ENCODE results near the gene KCNJ1. TPM values are rescaled to one million over a fixed set of nuclear protein-coding genes. Genes with fewer than 3 reads are reported as not detected.

The KCNJ1 gene
- total RNA-seq, 2 experiments from 2014 or later, result 0.06 to 0.11 TPM

DNA sequence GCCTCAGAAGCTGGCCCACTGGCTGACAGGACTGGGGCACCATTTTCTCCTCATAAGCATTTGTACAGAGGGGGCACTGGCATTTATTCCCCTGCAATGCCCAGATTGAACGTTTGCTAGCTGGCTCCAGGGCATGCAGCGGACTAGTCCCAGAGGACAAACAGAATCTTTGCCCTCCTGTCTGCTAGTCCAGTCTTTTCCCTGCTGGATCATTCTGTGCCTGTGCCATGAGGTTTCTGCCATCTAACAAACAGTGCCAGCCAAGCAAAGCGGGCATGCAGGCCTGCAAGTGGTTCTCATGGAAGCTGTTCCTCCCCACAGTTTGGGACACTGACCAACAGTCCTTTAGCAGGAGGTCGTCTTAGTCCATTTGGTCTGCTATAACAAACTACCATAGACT is 53.4 kb downstream of the KCNJ1 start:
- Histone ChIP-seq H3K9me3 (ENCODE audit: low read length) (no peaks in the 10 kb centered on the region), H4K20me1 (ENCODE audit: insufficient read depth, low read length) (no peaks in the 10 kb centered on the region), H3K9me2 (ENCODE audit: insufficient read depth, low read length) (no peaks in the 10 kb centered on the region), H3K4me2 (ENCODE audit: low read length) (no peak overlapping the region), H3K4me3 (ENCODE audit: low read depth, low read length, poor library complexity, severe bottlenecking) (no peak overlapping the region), H3K27ac (ENCODE audit: low read depth, low read length, poor library complexity, severe bottlenecking) (no peak overlapping the region), H2AFZ (ENCODE audit: low read length) (no peak overlapping the region), H3K36me3 (ENCODE audit: insufficient read depth, low read length) (peaks cover 46% of the 10 kb centered on the region), H3K79me2 (ENCODE audit: insufficient read depth, low read depth, low read length) (no peaks in the 10 kb centered on the region), H3K4me1 (ENCODE audit: insufficient read depth, low read length, poor library complexity, severe bottlenecking) (no peaks in the 10 kb centered on the region)
- CTCF ChIA-PET (ENCODE audit: unreplicated experiment), result no interaction called here
- POLR2A ChIA-PET, result no interaction called here
- intact Hi-C loops (cut with micrococcal nuclease; ENCODE audit: unreplicated experiment), result no loop called here
- DNase-seq (ENCODE audit: low spot score), result no peak
- no TSS peak for BruUV-seq (replicated peaks)
- TF ChIP-seq EZH2phosphoT487 (IDR thresholded peaks at IDR 0.05; ENCODE audit: borderline replicate concordance, low read depth, low read length), result no peak
- TF ChIP-seq, protein P1, sequence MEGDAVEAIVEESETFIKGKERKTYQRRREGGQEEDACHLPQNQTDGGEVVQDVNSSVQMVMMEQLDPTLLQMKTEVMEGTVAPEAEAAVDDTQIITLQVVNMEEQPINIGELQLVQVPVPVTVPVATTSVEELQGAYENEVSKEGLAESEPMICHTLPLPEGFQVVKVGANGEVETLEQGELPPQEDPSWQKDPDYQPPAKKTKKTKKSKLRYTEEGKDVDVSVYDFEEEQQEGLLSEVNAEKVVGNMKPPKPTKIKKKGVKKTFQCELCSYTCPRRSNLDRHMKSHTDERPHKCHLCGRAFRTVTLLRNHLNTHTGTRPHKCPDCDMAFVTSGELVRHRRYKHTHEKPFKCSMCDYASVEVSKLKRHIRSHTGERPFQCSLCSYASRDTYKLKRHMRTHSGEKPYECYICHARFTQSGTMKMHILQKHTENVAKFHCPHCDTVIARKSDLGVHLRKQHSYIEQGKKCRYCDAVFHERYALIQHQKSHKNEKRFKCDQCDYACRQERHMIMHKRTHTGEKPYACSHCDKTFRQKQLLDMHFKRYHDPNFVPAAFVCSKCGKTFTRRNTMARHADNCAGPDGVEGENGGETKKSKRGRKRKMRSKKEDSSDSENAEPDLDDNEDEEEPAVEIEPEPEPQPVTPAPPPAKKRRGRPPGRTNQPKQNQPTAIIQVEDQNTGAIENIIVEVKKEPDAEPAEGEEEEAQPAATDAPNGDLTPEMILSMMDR (conservative IDR thresholded peaks at IDR 0.05; ENCODE audit: low read length), result no peak

DNA sequence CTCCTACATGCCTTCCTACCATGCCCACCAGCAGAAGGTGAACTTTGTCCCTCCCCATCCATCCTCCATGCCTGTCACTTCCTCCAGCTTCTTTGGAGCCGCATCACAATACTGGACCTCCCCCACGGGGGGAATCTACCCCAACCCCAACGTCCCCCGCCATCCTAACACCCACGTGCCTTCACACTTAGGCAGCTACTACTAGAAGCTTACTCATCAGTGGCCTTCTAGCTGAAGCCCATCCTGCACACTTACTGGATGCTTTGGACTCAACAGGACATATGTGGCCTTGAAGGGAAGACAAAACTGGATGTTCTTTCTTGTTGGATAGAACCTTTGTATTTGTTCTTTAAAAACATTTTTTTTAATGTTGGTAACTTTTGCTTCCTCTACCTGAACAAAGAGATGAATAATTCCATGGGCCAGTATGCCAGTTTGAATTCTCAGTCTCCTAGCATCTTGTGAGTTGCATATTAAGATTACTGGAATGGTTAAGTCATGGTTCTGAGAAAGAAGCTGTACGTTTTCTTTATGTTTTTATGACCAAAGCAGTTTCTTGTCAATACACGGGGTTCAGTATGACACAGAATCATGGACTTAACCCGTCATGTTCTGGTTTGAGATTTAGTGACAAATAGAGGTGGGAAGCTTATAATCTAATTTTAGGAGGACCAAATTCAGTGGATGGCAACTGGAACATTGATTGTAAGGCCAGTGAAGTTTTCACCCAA is 56.1 kb downstream of the KCNJ1 start:
- no peaks in the 10 kb centered on the region for H4K20me1 ChIP-seq (ENCODE audit: insufficient read depth, low read length)
- no peak overlapping the region for H2AFZ ChIP-seq (ENCODE audit: low read length)
- no peak overlapping the region for H3K4me3 ChIP-seq (ENCODE audit: low read depth, low read length, poor library complexity, severe bottlenecking)
- no peaks in the 10 kb centered on the region for H3K79me2 ChIP-seq (ENCODE audit: insufficient read depth, low read depth, low read length)
- intact Hi-C loops (cut with micrococcal nuclease; ENCODE audit: unreplicated experiment), result no loop called here
- H3K4me1 ChIP-seq (ENCODE audit: insufficient read depth, low read length, poor library complexity, severe bottlenecking), result no peaks in the 10 kb centered on the region
- no TSS peak for BruUV-seq (replicated peaks)
- no peaks in the 10 kb centered on the region for H3K9me3 ChIP-seq (ENCODE audit: low read length)
- TF ChIP-seq, protein P1 (conservative IDR thresholded peaks at IDR 0.05; ENCODE audit: low read length), result no peak
- TF ChIP-seq EZH2phosphoT487 (IDR thresholded peaks at IDR 0.05; ENCODE audit: borderline replicate concordance, low read depth, low read length), result no peak
- H3K27ac ChIP-seq (ENCODE audit: low read depth, low read length, poor library complexity, severe bottlenecking), result no peak overlapping the region
- H3K4me2 ChIP-seq (ENCODE audit: low read length), result no peak overlapping the region
- H3K9me2 ChIP-seq (ENCODE audit: insufficient read depth, low read length), result no peaks in the 10 kb centered on the region
- ChIA-PET POLR2A (interaction anchor here (1.1 to 1.2 kb wide), 2 partner anchors 11 to 54 kb away, joined by 3 read pairs; no protein-coding TSS in a partner anchor), CTCF (ENCODE audit: unreplicated experiment) (interaction anchor here (0.6 kb wide), 1 partner anchor 596 kb away, joined by 3 read pairs; no protein-coding TSS in a partner anchor)
- no peak for DNase-seq (ENCODE audit: low spot score)
- peaks cover 71% of the 10 kb centered on the region for H3K36me3 ChIP-seq (ENCODE audit: insufficient read depth, low read length)

DNA sequence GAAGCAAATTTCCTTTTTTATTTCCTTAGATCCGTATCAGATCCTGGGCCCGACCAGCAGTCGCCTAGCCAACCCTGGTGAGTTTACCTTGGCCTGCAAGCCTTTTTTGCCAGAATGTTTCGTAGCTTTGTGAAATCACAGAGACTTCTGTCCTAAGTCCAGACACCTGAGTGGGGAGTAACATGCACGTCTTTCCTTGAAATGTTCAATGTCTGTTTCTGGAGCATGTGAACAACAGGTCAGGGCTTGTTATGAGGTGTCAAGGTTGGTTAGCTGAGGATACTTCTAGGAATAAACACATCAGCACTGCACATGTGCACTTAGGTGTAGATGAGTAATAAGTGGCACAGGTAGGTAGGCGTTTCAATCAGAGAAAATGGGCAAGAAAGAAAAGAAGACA is 58.0 kb downstream of the KCNJ1 start:
- BruUV-seq (replicated peaks), result no TSS peak
- H3K4me2 ChIP-seq (ENCODE audit: low read length), result no peak overlapping the region
- no peak overlapping the region for H3K4me3 ChIP-seq (ENCODE audit: low read depth, low read length, poor library complexity, severe bottlenecking)
- no peak overlapping the region for H3K27ac ChIP-seq (ENCODE audit: low read depth, low read length, poor library complexity, severe bottlenecking)
- ChIA-PET CTCF (ENCODE audit: unreplicated experiment) (no interaction called here), POLR2A (no interaction called here)
- no peak for DNase-seq (ENCODE audit: low spot score)
- H3K9me3 ChIP-seq (ENCODE audit: low read length), result no peaks in the 10 kb centered on the region
- no peak overlapping the region for H2AFZ ChIP-seq (ENCODE audit: low read length)
- TF ChIP-seq, protein P1 (conservative IDR thresholded peaks at IDR 0.05; ENCODE audit: low read length), result no peak
- no peak for TF ChIP-seq EZH2phosphoT487 (IDR thresholded peaks at IDR 0.05; ENCODE audit: borderline replicate concordance, low read depth, low read length)
- H3K9me2 ChIP-seq (ENCODE audit: insufficient read depth, low read length), result no peaks in the 10 kb centered on the region
- no peaks in the 10 kb centered on the region for H3K4me1 ChIP-seq (ENCODE audit: insufficient read depth, low read length, poor library complexity, severe bottlenecking)
- H4K20me1 ChIP-seq (ENCODE audit: insufficient read depth, low read length), result no peaks in the 10 kb centered on the region
- intact Hi-C loops (cut with micrococcal nuclease; ENCODE audit: unreplicated experiment), result no loop called here
- peaks cover 89% of the 10 kb centered on the region for H3K36me3 ChIP-seq (ENCODE audit: insufficient read depth, low read length)
- H3K79me2 ChIP-seq (ENCODE audit: insufficient read depth, low read depth, low read length), result no peaks in the 10 kb centered on the region
